ENCODE measurements around the gene PEX3.

Gene PEX3

GRCh38 chr6:143536866-143537691 lies 86.5 kb downstream of the PEX3 start:
- TF ChIP-seq CTCF (IDR thresholded peaks at IDR 0.05) = peak; percentile 49

- TF ChIP-seq CTCF (IDR thresholded peaks at IDR 0.05) = no peak
Observed at GRCh38 chr6:143538374-143538773, 87.8 kb downstream of the PEX3 start.

GRCh38 chr6:143539106-143539505 lies 88.5 kb downstream of the PEX3 start:
- TF ChIP-seq CTCF (IDR thresholded peaks at IDR 0.05) = no peak

- TF ChIP-seq CTCF (IDR thresholded peaks at IDR 0.05) = no peak
Observed at GRCh38 chr6:143539734-143540133, 89.1 kb downstream of the PEX3 start.

GRCh38 chr6:143540192-143540591 lies 89.6 kb downstream of the PEX3 start:
- no peak for TF ChIP-seq CTCF (IDR thresholded peaks at IDR 0.05)

Data from LNCAP (cell line).